NB4 (cell line): ENCODE measurements around the gene MPRIP.

ENCODE experiments used
- CTCF ChIP-seq: IDR thresholded peaks from one replicate; pipeline ENCODE4 v1.5.1; 2012; ENCODE audit warnings: low read depth, low read length
- MYC ChIP-seq: IDR thresholded peaks from 2 replicates; pipeline ENCODE4 v1.6.1; 2011; ENCODE audit warnings: low read depth, low read length

DNA sequence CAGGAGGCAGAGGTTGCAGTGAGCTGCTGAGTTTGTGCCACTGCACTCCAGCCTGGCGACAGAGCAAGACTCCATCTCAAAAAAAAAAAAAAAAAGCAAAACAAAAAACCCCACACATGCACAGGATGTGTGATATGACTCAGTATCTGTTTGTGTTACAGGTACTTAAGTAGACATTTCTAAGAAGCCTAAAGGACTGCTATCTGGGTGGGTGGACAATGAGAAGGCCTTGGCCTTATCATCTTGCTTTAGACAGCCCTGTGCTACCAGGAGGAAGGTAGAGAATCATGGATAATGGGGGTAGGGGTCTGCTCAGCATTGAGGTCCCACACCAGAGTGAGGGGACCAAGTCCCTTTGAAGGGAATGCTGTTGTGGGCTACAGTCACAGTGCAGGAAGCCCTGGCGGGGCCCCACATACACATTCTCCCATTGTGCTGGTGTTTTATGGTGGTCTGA, 137.1 kb downstream of the MPRIP start:
- TF ChIP-seq MYC (no peak), CTCF (no peak)
